ENCODE data around the gene ATP10A.
"Not testable (repeated sequence)": the region's sequence is repeated elsewhere in the genome, so short reads cannot be mapped to it uniquely, and the experiment has no call there.

Gene ATP10A

GRCh38 chr15:25771736-25772135, 91.4 kb downstream of the ATP10A start:
- DNase-seq (ENCODE audit: low spot score), result not testable (repeated sequence)

DNA sequence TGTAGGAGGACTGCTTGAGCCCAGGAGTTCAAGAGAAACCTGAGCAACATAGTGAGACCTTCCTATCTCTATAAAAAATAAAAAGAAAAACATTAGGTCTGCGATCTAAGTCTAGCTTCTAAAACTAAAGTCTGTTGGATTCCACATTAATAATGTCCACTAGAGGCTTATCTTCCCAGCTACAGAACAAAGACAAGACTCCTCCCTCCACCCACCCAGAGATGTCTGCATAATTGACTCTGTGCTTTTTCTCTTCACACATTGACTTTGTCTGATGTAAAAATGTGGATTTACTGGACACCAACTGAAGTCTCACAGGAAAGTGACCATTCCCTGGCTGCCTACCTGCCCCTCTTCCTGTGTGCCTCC, 91.8 kb downstream of the ATP10A start:
- DNase-seq (ENCODE audit: low spot score), result no peak

GRCh38 chr15:25770618-25771337, 92.3 kb downstream of the ATP10A start:
- no peak for DNase-seq (ENCODE audit: low spot score)

DNA sequence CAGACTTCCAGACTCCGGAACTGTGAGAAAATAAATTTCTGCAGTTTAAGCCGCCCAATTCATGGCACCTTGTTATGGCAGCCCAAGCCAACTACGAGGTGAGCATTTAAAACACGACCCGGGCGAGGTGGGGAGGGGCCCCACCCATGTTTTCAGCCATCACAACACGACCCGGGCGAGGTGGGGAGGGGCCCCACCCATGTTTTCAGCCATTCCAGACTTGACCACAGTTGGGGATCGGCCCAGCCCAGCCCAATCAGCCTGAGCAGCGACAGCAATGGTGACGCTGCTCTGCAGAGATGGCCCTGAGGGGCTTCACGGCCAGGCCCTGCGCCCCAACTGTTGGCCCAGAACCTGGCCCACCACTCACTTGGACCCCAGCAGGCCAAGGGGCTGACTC, 93.1 kb downstream of the ATP10A start:
- DNase-seq (ENCODE audit: low spot score), result no peak

DNA sequence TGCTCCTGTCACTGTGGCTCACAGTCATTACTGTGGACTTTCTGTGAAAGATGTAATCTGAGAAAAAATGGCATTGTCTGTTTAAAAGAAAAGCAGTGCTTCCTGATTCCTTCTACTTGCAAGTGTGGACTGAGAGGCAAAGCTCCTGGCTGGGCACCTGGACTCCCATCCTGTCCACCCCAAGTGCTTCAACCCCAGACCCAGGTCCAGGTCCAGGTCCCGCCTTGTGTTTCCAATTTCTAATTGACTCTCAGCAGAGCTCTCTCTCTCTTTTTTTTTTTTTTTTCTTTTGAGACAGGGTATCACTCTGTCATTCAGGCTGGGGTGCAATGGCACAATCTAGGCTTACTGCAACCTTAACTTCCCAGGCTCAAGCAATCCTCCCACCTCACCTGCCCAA, 94.9 kb downstream of the ATP10A start:
- no peak for DNase-seq (ENCODE audit: low spot score)

- no peak for DNase-seq (ENCODE audit: low spot score)
Measured at GRCh38 chr15:25767356-25768151, 95.6 kb downstream of the ATP10A start.

DNA sequence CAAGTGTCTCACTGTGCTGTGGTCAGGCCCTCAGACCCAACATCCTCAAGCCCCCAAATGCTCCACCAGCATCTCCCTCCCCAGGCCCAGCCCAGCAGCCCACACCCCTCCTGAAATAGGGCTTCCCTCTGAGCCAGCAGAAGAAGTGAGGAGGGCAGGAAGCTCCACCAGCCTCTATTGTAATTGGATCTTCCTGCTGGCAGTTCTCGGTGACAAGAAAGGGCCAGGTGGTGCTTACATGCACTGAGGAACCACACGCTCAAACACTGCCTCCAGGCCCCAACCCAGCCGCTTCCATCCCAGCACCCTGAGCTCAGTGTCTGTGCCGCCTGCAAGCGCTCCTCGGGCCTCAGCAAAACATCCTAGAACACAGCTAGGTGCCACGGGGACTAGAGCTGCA, 96.7 kb downstream of the ATP10A start:
- DNase-seq (ENCODE audit: low spot score), result no peak

- DNase-seq (ENCODE audit: low spot score), result no peak
Measured at GRCh38 chr15:25764980-25765735, 98.0 kb downstream of the ATP10A start.

GRCh38 chr15:25763954-25764353, 99.2 kb downstream of the ATP10A start:
- DNase-seq (ENCODE audit: low spot score), result no peak

DNA sequence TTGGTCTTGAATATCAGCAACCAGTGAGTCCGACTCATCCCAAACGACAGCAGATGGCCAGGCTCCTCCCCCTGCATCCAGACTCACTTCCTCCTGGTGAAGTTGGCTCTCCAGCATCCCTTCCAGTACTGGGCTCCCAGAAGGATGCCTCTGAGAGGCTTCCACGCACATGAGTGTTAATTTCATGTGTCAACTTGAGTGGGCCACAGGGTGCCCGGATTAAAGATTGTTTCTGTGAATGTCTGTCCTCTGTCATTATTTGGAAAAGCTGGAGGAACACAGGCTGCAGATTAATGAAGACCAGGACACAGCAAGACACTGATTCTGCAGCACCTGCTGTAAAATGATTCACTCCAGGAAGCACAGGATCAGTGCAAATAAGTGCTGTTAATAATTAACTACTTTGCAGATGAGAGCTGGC, 99.8 kb downstream of the ATP10A start:
- DNase-seq (ENCODE audit: low spot score), result no peak

DNA sequence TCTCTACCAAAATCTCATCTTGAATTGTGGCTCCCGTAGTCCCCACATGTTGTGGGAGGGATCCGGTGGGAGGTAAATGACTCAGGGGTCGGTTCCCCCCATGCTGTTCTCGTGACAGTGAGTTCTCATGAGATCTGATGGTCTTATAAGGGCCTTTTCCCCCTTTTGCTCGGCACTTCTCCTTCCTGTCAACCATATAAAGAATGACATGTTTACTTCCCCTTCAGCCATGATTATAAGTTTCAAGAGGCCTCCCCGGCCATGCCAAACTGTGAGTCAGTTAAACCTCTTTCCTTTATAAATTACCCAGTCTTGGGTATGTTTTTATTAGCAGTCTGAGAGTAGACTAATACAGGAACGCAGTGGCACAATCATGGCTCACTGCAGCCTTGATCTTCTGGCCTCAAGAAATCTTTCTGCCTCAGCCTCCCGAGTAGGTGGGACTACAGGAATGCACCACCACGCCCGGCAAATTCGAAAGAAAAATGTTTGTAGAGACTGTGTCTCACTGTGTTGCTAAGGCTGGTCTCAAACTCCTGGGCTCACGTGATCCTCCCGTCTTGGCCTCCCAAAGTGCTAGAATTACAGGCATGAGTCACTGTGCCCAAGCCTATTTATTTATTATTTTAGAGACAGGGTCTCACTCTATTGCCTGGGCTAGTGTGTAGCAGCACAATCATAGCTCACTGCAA, 101.0 kb downstream of the ATP10A start:
- DNase-seq (ENCODE audit: low spot score), result peak; percentile 5

DNA sequence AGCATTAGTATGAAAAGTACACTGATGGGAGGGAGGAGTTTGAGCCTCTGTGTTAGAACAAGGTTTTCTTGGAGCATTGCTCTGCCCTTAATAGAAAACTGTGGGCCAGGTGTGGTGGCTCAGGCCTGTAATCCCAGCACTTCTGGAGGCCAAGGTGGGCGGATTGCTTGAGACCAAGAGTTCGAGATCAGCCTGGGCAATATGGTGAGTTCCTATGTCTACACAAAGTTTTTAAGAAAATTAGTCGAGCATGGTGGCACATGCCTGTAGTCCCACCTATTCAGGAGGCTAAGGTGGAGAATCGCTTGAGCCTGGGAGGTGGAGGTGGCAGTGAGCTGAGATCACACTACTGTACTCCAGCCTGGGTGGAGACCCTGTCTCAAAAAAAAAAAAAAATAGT, 103.7 kb downstream of the ATP10A start:
- DNase-seq (ENCODE audit: low spot score), result no peak

DNA sequence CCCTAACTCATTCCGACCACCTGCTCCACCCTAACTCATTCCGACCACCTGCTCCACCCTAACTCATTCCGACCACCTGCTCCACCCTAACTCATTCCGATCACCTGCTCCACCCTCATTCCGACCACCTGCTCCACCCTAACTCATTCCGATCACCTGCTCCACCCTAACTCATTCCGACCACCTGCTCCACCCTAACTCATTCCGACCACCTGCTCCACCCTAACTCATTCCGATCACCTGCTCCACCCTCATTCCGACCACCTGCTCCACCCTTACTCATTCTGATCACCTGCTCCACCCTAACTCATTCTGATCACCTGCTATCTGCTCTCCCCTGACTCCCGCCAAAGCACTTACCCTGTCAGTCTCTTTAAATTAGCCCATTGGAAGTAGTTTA, 104.5 kb downstream of the ATP10A start:
- DNase-seq (ENCODE audit: low spot score), result not testable (repeated sequence)

GRCh38 chr15:25743548-25744275, 119.4 kb downstream of the ATP10A start:
- no peak for DNase-seq (ENCODE audit: low spot score)

DNA sequence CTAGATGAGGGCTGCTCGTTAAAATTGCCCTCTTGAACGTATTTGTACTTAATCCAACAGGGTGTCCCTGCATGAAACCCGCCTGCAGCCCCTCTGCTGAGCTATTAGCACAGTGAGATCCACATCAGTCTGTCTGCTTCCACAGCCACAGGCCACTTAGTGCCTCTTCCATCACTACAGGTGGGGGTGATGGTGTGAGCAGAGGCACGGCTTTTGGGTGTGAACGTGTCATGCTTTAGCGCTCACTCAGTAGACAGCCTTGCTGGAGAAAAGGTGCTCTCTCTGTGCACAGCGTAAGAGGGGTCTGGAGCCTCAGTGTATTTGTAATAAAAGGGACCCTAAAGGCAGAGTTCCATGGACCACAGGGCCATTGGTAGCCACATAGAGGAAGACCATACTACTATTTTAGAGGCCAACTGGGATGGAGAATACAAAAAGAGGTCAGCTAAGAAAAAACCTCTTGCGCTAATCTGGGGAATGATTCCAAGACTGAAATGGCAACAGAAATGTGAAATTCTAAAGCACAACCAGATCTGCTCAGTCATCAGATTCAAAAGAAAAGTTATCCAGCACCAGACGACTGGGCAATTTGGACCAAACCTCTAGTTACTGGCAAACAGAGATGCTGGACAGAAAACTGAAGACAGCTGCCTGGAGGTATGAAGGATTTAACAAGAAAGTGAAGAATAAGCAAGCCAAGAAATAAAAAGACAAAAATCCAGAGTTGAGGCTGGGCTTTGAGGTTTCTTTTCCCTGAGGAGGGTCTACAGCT, 120.2 kb downstream of the ATP10A start:
- DNase-seq (ENCODE audit: low spot score), result no peak

DNA sequence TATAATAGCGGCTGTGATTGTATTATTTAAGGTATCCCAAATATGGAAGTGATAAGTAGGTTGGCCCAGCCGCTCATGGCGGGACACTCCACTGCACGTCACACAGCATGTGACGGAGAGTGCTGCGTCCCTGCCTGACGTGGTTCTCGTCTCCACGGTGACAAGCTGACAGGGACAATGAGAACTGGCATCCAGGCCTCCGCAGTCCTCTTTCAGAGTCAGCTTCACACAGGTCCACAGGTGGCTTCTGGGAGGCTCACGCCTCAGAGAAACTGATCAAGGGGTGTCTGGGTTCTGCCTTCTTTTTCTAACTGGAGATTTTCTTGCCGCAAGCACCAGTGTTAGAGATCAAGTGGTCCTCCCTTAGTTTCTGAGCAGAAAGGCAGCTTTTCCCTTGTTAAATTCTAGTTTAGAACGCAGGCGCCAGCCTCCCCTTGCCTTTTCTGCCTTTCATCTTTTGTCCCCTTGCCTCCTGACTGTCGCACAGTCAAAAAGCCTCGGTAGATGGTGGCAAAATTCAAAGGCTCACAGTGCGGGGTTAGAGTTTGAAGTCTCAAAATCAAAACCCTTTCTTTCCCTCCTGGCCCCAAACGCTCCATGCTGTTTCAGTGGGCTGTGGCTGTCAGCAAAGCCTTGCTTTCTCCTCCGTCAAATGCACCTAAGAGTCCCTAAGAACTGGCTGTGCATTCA, 120.9 kb downstream of the ATP10A start:
- DNase-seq (ENCODE audit: low spot score), result no peak

- DNase-seq (ENCODE audit: low spot score), result no peak
Measured at GRCh38 chr15:25741256-25741580, 121.9 kb downstream of the ATP10A start.

DNA sequence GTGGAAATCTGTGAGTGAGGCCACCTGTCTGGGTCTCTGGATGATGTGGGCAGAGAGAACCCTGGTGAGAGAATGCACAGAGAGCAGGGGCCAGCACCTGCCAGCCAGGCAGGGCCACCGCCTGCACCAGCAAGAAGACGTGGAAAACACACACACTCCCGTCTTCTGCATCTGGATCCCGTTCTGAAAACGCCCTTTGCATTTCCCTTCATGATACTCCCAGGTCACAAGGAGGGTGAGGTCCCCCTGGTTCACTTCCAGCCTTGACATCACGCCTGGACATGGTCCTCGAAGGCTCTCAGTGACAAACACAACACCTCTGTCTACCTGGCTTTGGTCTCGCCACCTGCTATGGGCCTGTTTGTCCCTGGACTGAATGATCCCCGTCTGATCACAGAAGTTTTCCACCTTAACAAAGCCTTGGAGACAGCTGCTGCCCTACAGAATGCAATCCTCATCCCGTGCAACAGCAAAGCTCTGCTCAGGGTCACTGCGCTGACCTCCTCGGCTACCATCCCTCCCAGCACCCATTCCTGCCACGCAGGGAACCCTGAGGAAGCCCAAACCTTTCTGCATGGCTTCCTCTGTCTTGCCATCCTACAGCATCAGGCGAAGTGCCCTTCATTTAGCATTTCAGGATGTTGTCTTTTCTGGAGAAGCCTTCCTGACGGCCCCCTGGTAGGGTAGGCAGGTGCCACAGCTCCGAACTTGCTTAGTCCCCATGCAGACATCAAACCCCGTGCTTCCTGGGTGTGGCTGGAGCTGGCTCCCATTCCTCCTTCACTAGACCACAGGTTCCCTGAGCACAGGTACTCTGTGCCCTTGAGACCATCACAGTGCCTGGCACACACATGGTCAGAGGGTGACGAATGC, 122.5 kb downstream of the ATP10A start:
- DNase-seq (ENCODE audit: low spot score), result no peak

- DNase-seq (ENCODE audit: low spot score), result peak; percentile 29
Measured at GRCh38 chr15:25739687-25740121, 123.4 kb downstream of the ATP10A start.
